Omental fat pad (tissue), 4 donors: ENCODE measurements around the gene SIAE. TPM values are rescaled to one million over a fixed set of nuclear protein-coding genes. Genes with fewer than 3 reads are reported as not detected.

ENCODE experiments used
- ATAC-seq: fragments of 150-250 bp; one replicate; pipeline ENCODE4 v1.9.1; 2016; ENCODE audit warnings: mild to moderate bottlenecking, moderate library complexity; ENCODE audit not compliant: low FRiP score
- DNase-seq: peaks from one replicate; pipeline ENCODE4 v3.0.0-alpha.2; 2019; ENCODE audit warnings: low spot score
- CTCF ChIP-seq, 3 donors: fragments of 450-650 bp; IDR thresholded peaks; one replicate each; pipeline ENCODE4 v1.5.1; 2016 to 2017; ENCODE audit warnings: antibody characterized with exemption in 3 of 3, mild to moderate bottlenecking in 3 of 3, moderate library complexity in 2 of 3
- total RNA-seq, 4 donors: library from RNA; depleted of rRNA; stranded (reverse); fragments of >200 nt; gene quantifications; one replicate each; pipeline ENCODE4 v1.1.0, GENCODE V29; 2016

The SIAE gene
- total RNA-seq, 4 donors from 2014 or later: 14.7 to 24.9 (median 20.0) TPM

GRCh38 chr11:124716591-124716990 lies 43.1 kb upstream of the SIAE start:
- ATAC-seq (no peak), DNase-seq (no peak)
- no peak for TF ChIP-seq CTCF (IDR thresholded peaks at IDR 0.05)

- ATAC-seq: no peak
- DNase-seq: no peak
- TF ChIP-seq CTCF (IDR thresholded peaks at IDR 0.05): no peak
Observed at GRCh38 chr11:124712392-124712791, 38.9 kb upstream of the SIAE start.

- no peak for TF ChIP-seq CTCF (IDR thresholded peaks at IDR 0.05)
Observed at GRCh38 chr11:124707829-124708228, 34.3 kb upstream of the SIAE start.

GRCh38 chr11:124700028-124700427 lies 26.5 kb upstream of the SIAE start:
- no peak for TF ChIP-seq CTCF (IDR thresholded peaks at IDR 0.05)
- ATAC-seq: no peak
- DNase-seq: no peak

More at GRCh38 chr11:124707829-124708228, 34.3 kb upstream of the SIAE start:
- DNase-seq: no peak
- ATAC-seq: no peak

- no peak for DNase-seq
- no peak for TF ChIP-seq CTCF (IDR thresholded peaks at IDR 0.05)
- no peak for ATAC-seq
Observed at GRCh38 chr11:124699547-124699946, 26.0 kb upstream of the SIAE start.

- no peak for DNase-seq
- no peak for TF ChIP-seq CTCF (IDR thresholded peaks at IDR 0.05)
- no peak for ATAC-seq
Observed at GRCh38 chr11:124693142-124693541, 19.6 kb upstream of the SIAE start.

GRCh38 chr11:124682443-124682842 lies 8.9 kb upstream of the SIAE start:
- ATAC-seq (no peak), DNase-seq (no peak)
- no peak for TF ChIP-seq CTCF (IDR thresholded peaks at IDR 0.05)
